IMR-90 (cell line): Measurements from ENCODE around the gene TM7SF2.

Source experiments
- CEBPB ChIP-seq: IDR thresholded peaks from 2 replicates; pipeline ENCODE4 v1.6.1; 2012; ENCODE audit warnings: low read depth, low read length, improper control_type of control experiment
- CHD1 ChIP-seq: IDR thresholded peaks from 2 replicates; pipeline ENCODE4 v1.6.1; 2012; ENCODE audit warnings: low read depth, low read length, improper control_type of control experiment
- ELK1 ChIP-seq: fragments of 150-350 bp; IDR thresholded peaks from 2 replicates; pipeline ENCODE4 v1.6.1; 2016; ENCODE audit warnings: low read depth, mild to moderate bottlenecking, low read length, moderate library complexity, borderline replicate concordance
- MXI1 ChIP-seq: IDR thresholded peaks from 2 replicates; pipeline ENCODE4 v1.6.1; 2012; ENCODE audit warnings: low read depth, mild to moderate bottlenecking, low read length, moderate library complexity, borderline replicate concordance
- POLR2A ChIP-seq: IDR thresholded peaks from 2 replicates; pipeline ENCODE4 v1.6.1; 2012; ENCODE audit warnings: mild to moderate bottlenecking, low read depth, low read length
- SMC3 ChIP-seq: fragments of 150-350 bp; IDR thresholded peaks from 2 replicates; pipeline ENCODE4 v1.6.1; 2016; ENCODE audit warnings: low read depth, mild to moderate bottlenecking, antibody characterized with exemption, low read length, moderate library complexity
- TF ChIP-seq, protein P1 (sequence below): conservative IDR thresholded peaks from 2 replicates; pipeline ENCODE4 v1.5.1; 2012; ENCODE audit warnings: mild to moderate bottlenecking, low read depth, low read length, improper control_type of control experiment

- TF ChIP-seq, protein P1, sequence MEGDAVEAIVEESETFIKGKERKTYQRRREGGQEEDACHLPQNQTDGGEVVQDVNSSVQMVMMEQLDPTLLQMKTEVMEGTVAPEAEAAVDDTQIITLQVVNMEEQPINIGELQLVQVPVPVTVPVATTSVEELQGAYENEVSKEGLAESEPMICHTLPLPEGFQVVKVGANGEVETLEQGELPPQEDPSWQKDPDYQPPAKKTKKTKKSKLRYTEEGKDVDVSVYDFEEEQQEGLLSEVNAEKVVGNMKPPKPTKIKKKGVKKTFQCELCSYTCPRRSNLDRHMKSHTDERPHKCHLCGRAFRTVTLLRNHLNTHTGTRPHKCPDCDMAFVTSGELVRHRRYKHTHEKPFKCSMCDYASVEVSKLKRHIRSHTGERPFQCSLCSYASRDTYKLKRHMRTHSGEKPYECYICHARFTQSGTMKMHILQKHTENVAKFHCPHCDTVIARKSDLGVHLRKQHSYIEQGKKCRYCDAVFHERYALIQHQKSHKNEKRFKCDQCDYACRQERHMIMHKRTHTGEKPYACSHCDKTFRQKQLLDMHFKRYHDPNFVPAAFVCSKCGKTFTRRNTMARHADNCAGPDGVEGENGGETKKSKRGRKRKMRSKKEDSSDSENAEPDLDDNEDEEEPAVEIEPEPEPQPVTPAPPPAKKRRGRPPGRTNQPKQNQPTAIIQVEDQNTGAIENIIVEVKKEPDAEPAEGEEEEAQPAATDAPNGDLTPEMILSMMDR = no peak
- TF ChIP-seq MXI1 (no peak), CHD1 (no peak), CEBPB (no peak), SMC3 (no peak), POLR2A (no peak), ELK1 (no peak)
These were observed 44.8 kb upstream of the TM7SF2 start for GRCh38 chr11:65066805-65067291.
